Fibroblast of skin of left biceps (primary cell): ENCODE data around the gene PIK3CA.
A peak's percentile ranks its signal among the peaks of the same experiment; 100 is the strongest.
"Not testable (repeated sequence)": the region's sequence is repeated elsewhere in the genome, so short reads cannot be mapped to it uniquely, and the experiment has no call there.

Experiments
- DNase-seq, 2 experiments: peaks; one replicate each; pipeline ENCODE4 v3.0.0-alpha.2; 2013; ENCODE audit warnings: low read depth in 2 of 2

The PIK3CA gene

GRCh38 chr3:179196098-179196497 lies 47.9 kb downstream of the PIK3CA start:
- DNase-seq = peak; percentile 49 to 51

- no peak for DNase-seq
These were observed 48.5 kb downstream of the PIK3CA start for GRCh38 chr3:179196700-179197099.

GRCh38 chr3:179200790-179201189 lies 52.6 kb downstream of the PIK3CA start:
- DNase-seq = no peak

- peak; percentile 11 to 14 for DNase-seq
These were observed 67.4 kb downstream of the PIK3CA start for GRCh38 chr3:179215550-179215949.

GRCh38 chr3:179218213-179218612 lies 70.1 kb downstream of the PIK3CA start:
- not testable (repeated sequence) for DNase-seq

- DNase-seq = no peak
These were observed 75.4 kb downstream of the PIK3CA start for GRCh38 chr3:179223548-179223947.

- no peak for DNase-seq
These were observed 76.4 kb downstream of the PIK3CA start for GRCh38 chr3:179224584-179224983.

GRCh38 chr3:179227349-179227748 lies 79.2 kb downstream of the PIK3CA start:
- DNase-seq = no peak

- DNase-seq = no peak
These were observed 81.0 kb downstream of the PIK3CA start for GRCh38 chr3:179229177-179229576.

GRCh38 chr3:179233043-179233442 lies 84.9 kb downstream of the PIK3CA start:
- no peak for DNase-seq

- DNase-seq = no peak
These were observed 86.0 kb downstream of the PIK3CA start for GRCh38 chr3:179234199-179234598.

GRCh38 chr3:179236669-179237301 lies 88.6 kb downstream of the PIK3CA start:
- no peak for DNase-seq

- not testable (repeated sequence) for DNase-seq
These were observed 92.1 kb downstream of the PIK3CA start for GRCh38 chr3:179240299-179240698.

GRCh38 chr3:179242859-179243258 lies 94.7 kb downstream of the PIK3CA start:
- not testable (repeated sequence) for DNase-seq

- DNase-seq = peak; percentile 9
These were observed 96.7 kb downstream of the PIK3CA start for GRCh38 chr3:179244878-179245277.

GRCh38 chr3:179247289-179248015 lies 99.3 kb downstream of the PIK3CA start:
- DNase-seq = no peak

GRCh38 chr3:179250803-179251476 lies 102.8 kb downstream of the PIK3CA start, which contains the start of gene KCNMB3:
KCNMB3 (minus strand) TSS chr3:179251114; CDS start chr3:179250990, 124 bp downstream.
- DNase-seq = no peak

- no peak for DNase-seq
These were observed 108.7 kb downstream of the PIK3CA start for GRCh38 chr3:179256813-179257212.

GRCh38 chr3:179257742-179258141 lies 109.6 kb downstream of the PIK3CA start:
- DNase-seq = not testable (repeated sequence)

GRCh38 chr3:179258820-179259219 lies 110.7 kb downstream of the PIK3CA start:
- DNase-seq = no peak

- DNase-seq = not testable (repeated sequence)
These were observed 112.0 kb downstream of the PIK3CA start for GRCh38 chr3:179259959-179260756.
